ENCODE data around the gene SH3BGRL2.

GRCh38 chr6:79707621-79708020 is 76.5 kb downstream of the SH3BGRL2 start:
- TF ChIP-seq, protein P1, sequence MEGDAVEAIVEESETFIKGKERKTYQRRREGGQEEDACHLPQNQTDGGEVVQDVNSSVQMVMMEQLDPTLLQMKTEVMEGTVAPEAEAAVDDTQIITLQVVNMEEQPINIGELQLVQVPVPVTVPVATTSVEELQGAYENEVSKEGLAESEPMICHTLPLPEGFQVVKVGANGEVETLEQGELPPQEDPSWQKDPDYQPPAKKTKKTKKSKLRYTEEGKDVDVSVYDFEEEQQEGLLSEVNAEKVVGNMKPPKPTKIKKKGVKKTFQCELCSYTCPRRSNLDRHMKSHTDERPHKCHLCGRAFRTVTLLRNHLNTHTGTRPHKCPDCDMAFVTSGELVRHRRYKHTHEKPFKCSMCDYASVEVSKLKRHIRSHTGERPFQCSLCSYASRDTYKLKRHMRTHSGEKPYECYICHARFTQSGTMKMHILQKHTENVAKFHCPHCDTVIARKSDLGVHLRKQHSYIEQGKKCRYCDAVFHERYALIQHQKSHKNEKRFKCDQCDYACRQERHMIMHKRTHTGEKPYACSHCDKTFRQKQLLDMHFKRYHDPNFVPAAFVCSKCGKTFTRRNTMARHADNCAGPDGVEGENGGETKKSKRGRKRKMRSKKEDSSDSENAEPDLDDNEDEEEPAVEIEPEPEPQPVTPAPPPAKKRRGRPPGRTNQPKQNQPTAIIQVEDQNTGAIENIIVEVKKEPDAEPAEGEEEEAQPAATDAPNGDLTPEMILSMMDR (IDR thresholded peaks at IDR 0.05): no peak
- no peak for TF ChIP-seq EZH2phosphoT487 (IDR thresholded peaks at IDR 0.05)
- TF ChIP-seq EZH2 (IDR thresholded peaks at IDR 0.05): no peak
